ENCODE results near the gene PITPNM3.

DNA sequence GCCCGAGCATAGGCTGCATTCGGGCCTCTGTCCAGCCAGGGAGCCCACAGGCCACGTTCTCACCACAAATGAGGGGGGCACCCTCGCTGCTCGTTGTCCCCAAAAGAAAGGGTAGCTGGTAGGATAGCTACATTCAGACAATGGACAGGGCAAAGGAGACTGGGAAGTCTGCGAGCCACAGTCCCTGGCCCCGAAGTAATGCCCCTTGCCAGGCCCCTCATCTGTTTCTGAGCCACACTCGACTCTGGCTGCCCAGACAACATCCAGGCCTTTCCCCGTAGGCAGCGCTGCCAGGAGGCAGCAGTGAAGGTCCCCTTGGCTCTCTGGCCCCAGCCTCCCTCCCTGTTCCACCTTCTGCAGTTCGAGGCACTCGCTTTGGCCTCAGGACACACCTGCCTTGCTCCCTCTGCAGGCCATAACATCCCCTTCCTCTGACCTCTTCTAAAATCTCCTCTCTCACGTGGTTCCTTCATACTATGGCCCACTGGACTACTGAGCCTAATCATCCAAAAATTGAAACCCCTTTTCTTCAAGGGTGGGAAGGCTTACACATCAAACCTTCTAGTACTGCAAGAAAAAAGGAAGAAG is 133.6 kb downstream of the PITPNM3 start:
- TF ChIP-seq, protein P1, sequence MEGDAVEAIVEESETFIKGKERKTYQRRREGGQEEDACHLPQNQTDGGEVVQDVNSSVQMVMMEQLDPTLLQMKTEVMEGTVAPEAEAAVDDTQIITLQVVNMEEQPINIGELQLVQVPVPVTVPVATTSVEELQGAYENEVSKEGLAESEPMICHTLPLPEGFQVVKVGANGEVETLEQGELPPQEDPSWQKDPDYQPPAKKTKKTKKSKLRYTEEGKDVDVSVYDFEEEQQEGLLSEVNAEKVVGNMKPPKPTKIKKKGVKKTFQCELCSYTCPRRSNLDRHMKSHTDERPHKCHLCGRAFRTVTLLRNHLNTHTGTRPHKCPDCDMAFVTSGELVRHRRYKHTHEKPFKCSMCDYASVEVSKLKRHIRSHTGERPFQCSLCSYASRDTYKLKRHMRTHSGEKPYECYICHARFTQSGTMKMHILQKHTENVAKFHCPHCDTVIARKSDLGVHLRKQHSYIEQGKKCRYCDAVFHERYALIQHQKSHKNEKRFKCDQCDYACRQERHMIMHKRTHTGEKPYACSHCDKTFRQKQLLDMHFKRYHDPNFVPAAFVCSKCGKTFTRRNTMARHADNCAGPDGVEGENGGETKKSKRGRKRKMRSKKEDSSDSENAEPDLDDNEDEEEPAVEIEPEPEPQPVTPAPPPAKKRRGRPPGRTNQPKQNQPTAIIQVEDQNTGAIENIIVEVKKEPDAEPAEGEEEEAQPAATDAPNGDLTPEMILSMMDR (IDR thresholded peaks at IDR 0.05), result no peak
- TF ChIP-seq POLR2A (IDR thresholded peaks at IDR 0.05), result no peak

Measured in adrenal gland (tissue), 5 donors.